GM23338 (cell line): Measurements from ENCODE around the gene SORBS1.

Experiments used
- CREB1 ChIP-seq: fragments of 250-450 bp; sonication (Bioruptor Pico); IDR thresholded peaks from 2 replicates; pipeline ENCODE4 v1.5.0; 2020; ENCODE audit warnings: low read depth, mild to moderate bottlenecking, moderate library complexity
- EZH2 ChIP-seq: fragments of 200-600 bp; sonication (generic); IDR thresholded peaks from one replicate; pipeline ENCODE4 v1.8.0; 2017; ENCODE audit warnings: antibody characterized with exemption, mild to moderate bottlenecking, low read depth; ENCODE audit not compliant: unreplicated experiment
- JUNB ChIP-seq: IDR thresholded peaks from one replicate; pipeline ENCODE4 v1.6.1; 2016; ENCODE audit warnings: antibody characterized with exemption; ENCODE audit not compliant: unreplicated experiment
- NANOG ChIP-seq: IDR thresholded peaks from 2 replicates; pipeline ENCODE4 v1.6.1; 2016; ENCODE audit warnings: antibody characterized with exemption, borderline replicate concordance
- POLR2AphosphoS5 ChIP-seq: IDR thresholded peaks from 2 replicates; pipeline ENCODE4 v1.6.1; 2016; ENCODE audit warnings: antibody characterized with exemption, low read depth
- ZNF114 ChIP-seq: fragments of 250-450 bp; sonication (Bioruptor Pico); IDR thresholded peaks from 2 replicates; pipeline ENCODE4 v1.5.0; 2020; ENCODE audit warnings: mild to moderate bottlenecking, moderate library complexity
- TF ChIP-seq, protein P1 (sequence below), 2 experiments: fragments of 200-600 bp in 1 of 2; sonication (generic) in 1 of 2; conservative IDR thresholded peaks; 2 replicates each; pipeline versions ENCODE4 v1.5.1 to v1.6.1; 2016 to 2017; ENCODE audit warnings: antibody characterized with exemption in 2 of 2, low read depth in 2 of 2, mild to moderate bottlenecking in 2 of 2, moderate library complexity in 1 of 2

- TF ChIP-seq, protein P1, sequence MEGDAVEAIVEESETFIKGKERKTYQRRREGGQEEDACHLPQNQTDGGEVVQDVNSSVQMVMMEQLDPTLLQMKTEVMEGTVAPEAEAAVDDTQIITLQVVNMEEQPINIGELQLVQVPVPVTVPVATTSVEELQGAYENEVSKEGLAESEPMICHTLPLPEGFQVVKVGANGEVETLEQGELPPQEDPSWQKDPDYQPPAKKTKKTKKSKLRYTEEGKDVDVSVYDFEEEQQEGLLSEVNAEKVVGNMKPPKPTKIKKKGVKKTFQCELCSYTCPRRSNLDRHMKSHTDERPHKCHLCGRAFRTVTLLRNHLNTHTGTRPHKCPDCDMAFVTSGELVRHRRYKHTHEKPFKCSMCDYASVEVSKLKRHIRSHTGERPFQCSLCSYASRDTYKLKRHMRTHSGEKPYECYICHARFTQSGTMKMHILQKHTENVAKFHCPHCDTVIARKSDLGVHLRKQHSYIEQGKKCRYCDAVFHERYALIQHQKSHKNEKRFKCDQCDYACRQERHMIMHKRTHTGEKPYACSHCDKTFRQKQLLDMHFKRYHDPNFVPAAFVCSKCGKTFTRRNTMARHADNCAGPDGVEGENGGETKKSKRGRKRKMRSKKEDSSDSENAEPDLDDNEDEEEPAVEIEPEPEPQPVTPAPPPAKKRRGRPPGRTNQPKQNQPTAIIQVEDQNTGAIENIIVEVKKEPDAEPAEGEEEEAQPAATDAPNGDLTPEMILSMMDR (conservative IDR thresholded peaks at IDR 0.05; ENCODE audit: low read depth in 2 of 2): no peak
- TF ChIP-seq CREB1 (CRISPR knock-in tag): no peak
- TF ChIP-seq EZH2: no peak
- no peak for TF ChIP-seq POLR2AphosphoS5
- no peak for TF ChIP-seq ZNF114 (CRISPR knock-in tag)
- TF ChIP-seq JUNB: no peak
- no peak for TF ChIP-seq NANOG
Measured at GRCh38 chr10:95567903-95568630, 6.9 kb upstream of the SORBS1 start.
